Inferior parietal cortex (tissue), 1 donor: Measurements from ENCODE around the gene PIK3R5.

Experiments
- DNase-seq: peaks from one replicate; pipeline ENCODE4 v3.0.0-alpha.2; 2016; ENCODE audit errors: extremely low spot score

The PIK3R5 gene

DNA sequence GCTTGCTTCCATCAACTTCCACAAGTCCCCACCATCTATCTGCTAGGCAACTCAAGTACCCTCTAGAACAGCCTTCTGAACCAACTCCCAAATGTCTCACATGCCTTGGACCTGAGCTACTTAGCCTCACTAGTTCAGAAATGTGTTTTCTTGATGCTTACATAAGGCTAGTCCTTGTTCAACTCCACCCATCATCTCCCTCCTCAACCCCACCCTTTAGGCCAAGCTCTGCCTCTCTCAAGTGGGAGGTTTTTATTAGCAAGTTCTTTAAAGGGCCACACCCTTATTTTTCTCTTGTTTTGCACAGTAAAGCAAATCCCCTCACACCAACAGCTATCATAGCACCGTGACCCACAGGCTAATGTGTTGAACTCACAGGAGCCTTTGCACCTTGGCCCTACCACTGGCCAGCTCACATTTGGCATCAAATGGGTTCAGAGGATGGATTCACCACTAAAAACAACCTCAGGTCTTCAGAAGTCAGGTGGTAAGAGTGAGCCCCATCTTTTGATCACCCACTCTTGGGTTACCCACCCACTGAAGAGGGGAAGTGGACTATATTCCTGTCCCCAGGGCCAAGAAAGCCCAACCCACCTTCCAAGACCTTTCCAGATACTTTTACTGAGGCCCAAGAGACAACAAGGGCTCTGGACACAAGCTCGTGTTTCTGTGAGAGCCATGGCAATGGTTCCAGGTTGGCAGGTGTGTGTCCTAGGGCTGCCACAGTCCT lies 12.2 kb downstream of the PIK3R5 start:
- DNase-seq: no peak

- DNase-seq: no peak
Measured at GRCh38 chr17:8952191-8952590, 13.3 kb downstream of the PIK3R5 start.

DNA sequence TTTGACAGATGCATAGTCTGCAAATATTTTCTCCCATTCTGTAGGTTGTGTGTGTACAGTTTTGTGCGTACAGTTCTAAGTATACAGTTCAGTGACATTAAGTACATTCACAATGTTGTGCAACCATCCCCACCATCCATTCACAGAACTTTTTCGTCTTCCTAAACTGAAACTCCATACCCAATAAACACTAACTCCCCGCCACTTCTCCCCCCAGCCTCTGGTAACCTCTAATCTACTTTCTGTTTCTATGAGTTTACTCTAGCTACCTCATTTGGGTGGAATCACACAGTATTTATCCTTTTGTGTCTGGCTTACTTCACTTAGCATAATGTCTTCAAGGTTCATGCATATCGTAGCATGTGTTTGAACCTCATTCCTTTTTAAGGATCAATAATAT lies 14.3 kb downstream of the PIK3R5 start:
- no peak for DNase-seq

- DNase-seq: no peak
Measured at GRCh38 chr17:8949061-8949661, 16.3 kb downstream of the PIK3R5 start.

DNA sequence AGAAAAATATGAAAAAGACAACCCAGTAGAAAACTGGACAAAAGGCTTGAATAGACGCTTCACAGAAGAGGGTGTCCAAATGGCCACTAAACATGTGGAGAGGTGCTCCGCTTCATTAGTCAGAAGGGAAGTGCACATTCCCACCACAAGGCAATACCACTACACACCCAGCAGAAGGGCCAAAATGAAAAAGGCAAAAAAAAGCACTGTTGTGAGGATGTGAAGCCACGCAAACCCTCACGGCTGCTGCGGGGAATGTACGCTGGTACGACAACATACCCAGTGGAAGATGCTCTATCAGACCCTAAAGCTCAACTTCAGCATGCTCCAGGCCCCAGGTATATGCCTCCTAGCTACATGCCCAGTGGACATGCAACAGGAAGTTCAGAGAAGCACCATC lies 17.0 kb downstream of the PIK3R5 start:
- DNase-seq: no peak

DNA sequence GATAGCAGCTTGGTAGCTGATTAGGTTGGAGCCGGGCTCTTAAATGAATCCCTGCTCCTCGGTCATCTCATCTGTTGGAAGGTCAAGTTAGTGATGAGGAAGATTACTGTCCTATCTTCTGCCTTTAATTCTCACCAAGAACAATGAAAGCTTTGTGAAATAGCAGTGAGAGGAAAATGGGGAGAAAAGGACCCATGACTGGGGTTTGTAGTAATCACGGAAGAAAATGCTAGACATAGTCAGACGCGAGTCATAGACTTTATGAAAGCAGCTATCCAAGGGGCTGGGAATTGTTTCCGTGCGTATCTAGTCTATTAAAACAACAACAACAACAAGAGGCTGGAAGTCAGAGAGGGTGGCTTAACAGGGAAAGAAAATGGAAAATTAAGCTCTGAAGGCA lies 18.3 kb downstream of the PIK3R5 start:
- DNase-seq: no peak

GRCh38 chr17:8946476-8946875 lies 19.0 kb downstream of the PIK3R5 start:
- no peak for DNase-seq

GRCh38 chr17:8946071-8946470 lies 19.4 kb downstream of the PIK3R5 start:
- no peak for DNase-seq

GRCh38 chr17:8944748-8945147 lies 20.8 kb downstream of the PIK3R5 start:
- DNase-seq: no peak

GRCh38 chr17:8944083-8944482 lies 21.4 kb downstream of the PIK3R5 start:
- no peak for DNase-seq

- no peak for DNase-seq
Measured at GRCh38 chr17:8941980-8942622, 23.4 kb downstream of the PIK3R5 start.

GRCh38 chr17:8941520-8941919 lies 24.0 kb downstream of the PIK3R5 start:
- DNase-seq: no peak

- no peak for DNase-seq
Measured at GRCh38 chr17:8940866-8941471, 24.5 kb downstream of the PIK3R5 start.

- DNase-seq: no peak
Measured at GRCh38 chr17:8939496-8940334, 25.8 kb downstream of the PIK3R5 start.

DNA sequence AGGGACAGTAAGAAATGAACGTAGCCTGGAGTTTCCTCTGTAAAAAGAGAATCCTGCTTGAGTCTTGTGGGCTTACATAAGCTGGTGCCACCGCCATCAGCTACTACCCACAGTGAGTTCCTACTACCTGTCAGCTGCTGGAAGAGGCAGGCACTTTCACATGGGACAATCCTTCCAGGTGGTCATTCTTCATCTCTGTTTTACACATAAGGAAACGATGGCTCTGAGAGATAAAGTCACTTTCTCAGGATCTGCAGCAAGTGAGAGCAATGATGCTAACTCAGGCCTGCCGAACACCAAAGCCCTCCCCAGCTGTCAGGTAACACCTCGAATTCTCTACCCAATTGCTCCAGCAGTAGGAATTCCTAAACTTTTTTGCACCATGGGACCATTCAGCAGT lies 26.6 kb downstream of the PIK3R5 start:
- DNase-seq: no peak

DNA sequence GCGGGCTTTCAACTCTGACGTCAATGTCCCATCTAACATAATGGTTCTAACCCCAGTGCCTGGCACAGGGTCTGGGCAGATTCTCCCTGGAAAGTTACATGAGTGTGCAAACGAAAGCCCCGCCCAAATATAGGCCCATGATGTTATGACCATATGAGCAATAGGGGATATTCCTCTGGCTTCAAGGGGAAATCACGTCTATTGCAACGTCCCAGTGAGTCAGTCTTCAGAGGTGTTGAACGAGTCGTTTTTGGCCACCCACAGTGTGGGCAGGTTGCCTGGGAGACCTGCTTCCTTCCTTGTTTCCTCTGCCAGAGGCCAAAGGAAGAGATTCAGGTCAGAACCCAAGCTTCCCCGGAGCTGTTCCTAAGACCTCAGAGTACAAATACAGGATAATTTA lies 30.3 kb downstream of the PIK3R5 start:
- no peak for DNase-seq

- DNase-seq: no peak
Measured at GRCh38 chr17:8934346-8934745, 31.2 kb downstream of the PIK3R5 start.

DNA sequence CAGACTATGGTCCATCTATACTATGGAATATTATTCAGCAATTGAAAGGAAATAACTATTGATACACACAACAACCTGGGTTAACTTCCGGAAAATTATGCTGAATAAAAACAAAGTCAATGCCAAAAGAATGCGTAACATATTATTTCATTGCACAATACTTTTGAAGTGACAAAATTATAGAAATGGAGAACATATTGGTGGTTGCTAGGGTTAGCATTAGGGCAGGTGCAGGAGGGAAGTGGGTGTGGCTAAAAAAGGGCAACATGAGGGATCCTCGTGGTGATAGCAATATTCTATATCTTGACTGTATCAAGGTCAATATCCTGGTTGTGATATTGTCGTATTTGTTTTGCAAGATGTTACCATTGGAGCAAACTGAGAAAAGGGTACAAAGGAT lies 34.9 kb downstream of the PIK3R5 start:
- DNase-seq: no peak

- DNase-seq: no peak
Measured at GRCh38 chr17:8928347-8928746, 37.2 kb downstream of the PIK3R5 start.

- no peak for DNase-seq
Measured at GRCh38 chr17:8927395-8927794, 38.1 kb downstream of the PIK3R5 start.

DNA sequence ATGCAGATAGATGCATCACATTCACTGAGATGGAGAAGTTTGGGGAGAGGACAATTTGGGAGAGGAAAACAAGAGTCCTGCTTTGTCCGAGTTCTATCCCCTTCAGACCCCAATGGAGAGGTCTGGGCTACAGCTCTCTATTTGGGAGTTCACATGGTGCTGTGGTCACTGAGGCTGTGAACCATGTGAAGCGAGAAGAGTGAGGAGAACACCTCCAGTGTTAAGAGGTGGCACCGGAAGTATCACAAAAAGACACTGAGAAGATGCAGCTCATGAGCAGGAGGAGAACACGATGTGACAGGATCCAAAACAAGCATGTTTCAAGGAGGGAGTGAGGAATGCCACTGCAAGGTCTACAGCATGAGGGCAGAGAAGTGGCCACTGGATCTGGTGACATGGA lies 39.7 kb downstream of the PIK3R5 start:
- DNase-seq: no peak

DNA sequence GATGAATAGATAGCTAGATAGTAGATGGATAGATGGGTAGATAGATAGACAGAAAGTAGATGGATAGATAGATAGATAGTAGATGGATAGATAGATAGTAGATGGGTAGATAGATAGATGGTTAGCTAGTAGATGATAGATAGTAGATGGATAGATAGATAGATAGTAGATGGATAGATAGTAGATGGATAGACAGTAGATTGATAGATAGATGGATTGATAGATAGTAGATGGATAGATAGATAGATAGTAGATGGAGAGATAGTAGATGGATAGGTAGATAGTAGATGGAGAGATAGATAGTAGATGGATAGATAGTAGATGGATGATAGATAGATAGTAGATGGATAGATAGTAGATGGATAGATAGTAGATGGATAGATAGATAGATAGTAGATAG lies 40.4 kb downstream of the PIK3R5 start:
- no peak for DNase-seq
